ENCODE data around the gene BTD. TPM values are rescaled to one million over a fixed set of nuclear protein-coding genes. Genes with fewer than 3 reads are reported as not detected.

BTD gene
- total RNA-seq = 27.9 and 41.2 TPM in 2 replicates

GRCh38 chr3:15601399-15602145, at the start of gene BTD, which contains the start of gene HACL1:
BTD (plus strand) TSS chr3:15601745; CDS start chr3:15635440, 33,695 bp downstream.
HACL1 (minus strand) TSS chr3:15601569; CDS start chr3:15601463, 106 bp downstream.

Small RNA genes within 50 kb of the gene (small RNA-seq; reads per million reads assigned to genes)
- not detected for gene MIR3134

Other genes with a start within 250 kb of the BTD start
- gene METTL6, start 174.2 kb upstream of the BTD start, total RNA-seq = 15.8 and 29.4 TPM in 2 replicates
- 12.2 and 21.1 TPM in 2 replicates for gene EAF1, start 174.1 kb upstream of the BTD start, total RNA-seq
- gene COLQ, start 80.0 kb upstream of the BTD start, total RNA-seq = 0.43 and 2.0 TPM in 2 replicates
- 20.0 and 25.4 TPM in 2 replicates for gene HACL1, start 176 bp upstream of the BTD start, total RNA-seq
- gene ANKRD28, start 196.2 kb downstream of the BTD start, total RNA-seq = 194 and 311 TPM in 2 replicates